ENCODE measurements around the gene UNC79. TPM values are rescaled to one million over a fixed set of nuclear protein-coding genes. Genes with fewer than 3 reads are reported as not detected.

The UNC79 gene
- total and polyA plus RNA-seq, 10 of the 15 experiments (the other 5 are each of a cell fraction or from before 2014, with no cell fraction given): 0.04 to 0.29 (median 0.14) TPM

- no peak for TF ChIP-seq PKNOX1 (IDR thresholded peaks at IDR 0.05)
- no peak for TF ChIP-seq ZBTB11 (CRISPR knock-in tag; IDR thresholded peaks at IDR 0.05)
- no peak for TF ChIP-seq HDAC2 (IDR thresholded peaks at IDR 0.05)
Measured at GRCh38 chr14:93528884-93529558, 98.3 kb downstream of the UNC79 start (continued).

- no peak overlapping the region for H3K27ac ChIP-seq (ENCODE audit: control insufficient read depth, insufficient read depth)
- DNase-seq (ENCODE audit: low read depth, low spot score) (no peak), FAIRE-seq (no peak), ATAC-seq (no peak)
- no peaks in the 10 kb centered on the region for H3K27me3 ChIP-seq (replicated peaks in 1 of 2; ENCODE audit: control insufficient read depth in 2 of 2, insufficient read depth in 2 of 2, low read length in 1 of 2)
- intact Hi-C loops (cut with micrococcal nuclease; ENCODE audit: unreplicated experiment): loop anchor here (5.0 kb wide), 2 partner anchors 154 to 199 kb away; partner anchors contain the start of gene BTBD7
- ChIA-PET POLR2A (no interaction called here), CTCF (interaction anchor here (1.6 kb wide), 1 partner anchor 8 kb away, joined by 6 read pairs; no protein-coding TSS in a partner anchor), RAD21 (ENCODE audit: unreplicated experiment) (interaction anchor here (1.5 kb wide), 1 partner anchor 16 kb away, joined by 3 read pairs; no protein-coding TSS in a partner anchor), SMC1A (ENCODE audit: uncharacterized antibody, unreplicated experiment) (interaction anchor here (0.6 to 1.9 kb wide), 2 partner anchors 15 to 27 kb away, joined by 3 to 6 read pairs; no protein-coding TSS in a partner anchor)
- H3K36me3 ChIP-seq (ENCODE audit: control insufficient read depth in 2 of 2, insufficient read depth in 2 of 2, low read length in 1 of 2): no peaks in the 10 kb centered on the region
- no peak overlapping the region for H3K4me2 ChIP-seq (ENCODE audit: control insufficient read depth, insufficient read depth)
- H3K9ac ChIP-seq (ENCODE audit: control insufficient read depth, insufficient read depth, low read length): no peak overlapping the region
- H3K4me1 ChIP-seq (ENCODE audit: control insufficient read depth, insufficient read depth, low read length): peaks cover 6% of the 10 kb centered on the region
- H3K9me3 ChIP-seq (replicated peaks; ENCODE audit: control insufficient read depth, insufficient read depth, low read length): no peaks in the 10 kb centered on the region; the same call in 2 of the 3 replicates
- WGBS (ENCODE audit: insufficient coverage, insufficient replicate concordance, low lambda C conversion rate, missing lambda C conversion rate): 0% methylated on average over 1 of the region's 1 CpG
- no peak overlapping the region for H3K4me3 ChIP-seq
- no peak overlapping the region for H2AFZ ChIP-seq (ENCODE audit: control insufficient read depth, low read depth, low read length)
- no peaks in the 10 kb centered on the region for H4K20me1 ChIP-seq (ENCODE audit: control insufficient read depth, insufficient read depth)
- BruUV-seq (replicated peaks): no TSS peak
- H3K79me2 ChIP-seq (ENCODE audit: control insufficient read depth, insufficient read depth, low read length): no peaks in the 10 kb centered on the region
- in situ Hi-C loops (cut with MboI): loop anchor here (25.0 kb wide), 1 partner anchor 294 kb away; no protein-coding TSS in a partner anchor
- no peak for TF ChIP-seq SRF (IDR thresholded peaks at IDR 0.05; ENCODE audit: low read depth in 2 of 2, low read length in 2 of 2)
- TF ChIP-seq SPI1 (IDR thresholded peaks at IDR 0.05; ENCODE audit: borderline replicate concordance, insufficient read depth, low read depth, low read length): no peak
- 0 out of 2 replicates have a peak, but pooled peaks have one; percentile 55 for TF ChIP-seq ZNF217 (IDR thresholded peaks at IDR 0.05)
- TF ChIP-seq RBBP5 (conservative IDR thresholded peaks at IDR 0.05): no peak
- no peak for TF ChIP-seq PML (IDR thresholded peaks at IDR 0.05; ENCODE audit: low read length)
- TF ChIP-seq STAT1 (conservative IDR thresholded peaks at IDR 0.05): no peak
- TF ChIP-seq E2F4 (IDR thresholded peaks at IDR 0.05; ENCODE audit: low read depth, low read length): no peak
- TF ChIP-seq CBX3 (IDR thresholded peaks at IDR 0.05; ENCODE audit: borderline replicate concordance, low read depth): no peak
- no peak for TF ChIP-seq NR2C2 (IDR thresholded peaks at IDR 0.05; ENCODE audit: borderline replicate concordance, control insufficient read depth, insufficient read length, low read depth)
- 0 out of 2 replicates have a peak, but pooled peaks have one; percentile 9 for TF ChIP-seq MTA2 (IDR thresholded peaks at IDR 0.05; ENCODE audit: low read depth)
- no peak for TF ChIP-seq KLF5 (IDR thresholded peaks at IDR 0.05; ENCODE audit: partially characterized antibody)
- TF ChIP-seq TBL1XR1 (IDR thresholded peaks at IDR 0.05; ENCODE audit: low read depth, low read length): no peak
- no peak for TF ChIP-seq FOXK2 (IDR thresholded peaks at IDR 0.05)
- 0 out of 2 replicates have a peak, but pooled peaks have one; percentile 30 for TF ChIP-seq SMARCA5 (IDR thresholded peaks at IDR 0.05)
- no peak for TF ChIP-seq TCF7 (IDR thresholded peaks at IDR 0.05; ENCODE audit: borderline replicate concordance)
- peak; percentile 91; the same call in 1 of the 2 replicates for TF ChIP-seq ESRRA (IDR thresholded peaks at IDR 0.05; ENCODE audit: low read length)
Measured at GRCh38 chr14:93531644-93532043, 100.9 kb downstream of the UNC79 start.
